Measurements from ENCODE around the gene USP33.
"Not testable (repeated sequence)": the region's sequence is repeated elsewhere in the genome, so short reads cannot be mapped to it uniquely, and the experiment has no call there.

Gene USP33

DNA sequence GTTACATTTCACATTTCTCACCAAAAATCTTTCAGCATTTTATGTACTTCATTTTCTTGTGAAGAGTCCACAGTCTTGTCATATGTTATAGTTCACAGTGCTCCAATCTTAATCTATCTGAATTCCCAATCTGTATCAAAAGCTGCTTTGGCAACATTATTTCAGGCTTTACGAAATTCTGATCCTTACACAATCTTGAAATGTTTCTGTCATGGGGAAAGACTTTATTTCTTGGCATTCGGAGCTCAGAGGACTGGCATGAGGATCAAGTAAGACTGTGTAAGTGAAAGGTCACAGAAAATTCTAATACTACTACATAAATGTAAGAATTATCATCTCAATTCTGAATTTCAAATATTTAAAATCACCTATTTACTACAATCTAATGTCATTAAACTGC is 2.0 kb downstream of the USP33 start:
- H3K27ac ChIP-seq = peak overlapping the region; percentile 45 to 87
- no peak for DNase-seq (ENCODE audit: low spot score)
- TF ChIP-seq, protein P1, sequence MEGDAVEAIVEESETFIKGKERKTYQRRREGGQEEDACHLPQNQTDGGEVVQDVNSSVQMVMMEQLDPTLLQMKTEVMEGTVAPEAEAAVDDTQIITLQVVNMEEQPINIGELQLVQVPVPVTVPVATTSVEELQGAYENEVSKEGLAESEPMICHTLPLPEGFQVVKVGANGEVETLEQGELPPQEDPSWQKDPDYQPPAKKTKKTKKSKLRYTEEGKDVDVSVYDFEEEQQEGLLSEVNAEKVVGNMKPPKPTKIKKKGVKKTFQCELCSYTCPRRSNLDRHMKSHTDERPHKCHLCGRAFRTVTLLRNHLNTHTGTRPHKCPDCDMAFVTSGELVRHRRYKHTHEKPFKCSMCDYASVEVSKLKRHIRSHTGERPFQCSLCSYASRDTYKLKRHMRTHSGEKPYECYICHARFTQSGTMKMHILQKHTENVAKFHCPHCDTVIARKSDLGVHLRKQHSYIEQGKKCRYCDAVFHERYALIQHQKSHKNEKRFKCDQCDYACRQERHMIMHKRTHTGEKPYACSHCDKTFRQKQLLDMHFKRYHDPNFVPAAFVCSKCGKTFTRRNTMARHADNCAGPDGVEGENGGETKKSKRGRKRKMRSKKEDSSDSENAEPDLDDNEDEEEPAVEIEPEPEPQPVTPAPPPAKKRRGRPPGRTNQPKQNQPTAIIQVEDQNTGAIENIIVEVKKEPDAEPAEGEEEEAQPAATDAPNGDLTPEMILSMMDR (IDR thresholded peaks at IDR 0.05) = no peak
- H3K4me3 ChIP-seq = peak overlapping the region; percentile 87

DNA sequence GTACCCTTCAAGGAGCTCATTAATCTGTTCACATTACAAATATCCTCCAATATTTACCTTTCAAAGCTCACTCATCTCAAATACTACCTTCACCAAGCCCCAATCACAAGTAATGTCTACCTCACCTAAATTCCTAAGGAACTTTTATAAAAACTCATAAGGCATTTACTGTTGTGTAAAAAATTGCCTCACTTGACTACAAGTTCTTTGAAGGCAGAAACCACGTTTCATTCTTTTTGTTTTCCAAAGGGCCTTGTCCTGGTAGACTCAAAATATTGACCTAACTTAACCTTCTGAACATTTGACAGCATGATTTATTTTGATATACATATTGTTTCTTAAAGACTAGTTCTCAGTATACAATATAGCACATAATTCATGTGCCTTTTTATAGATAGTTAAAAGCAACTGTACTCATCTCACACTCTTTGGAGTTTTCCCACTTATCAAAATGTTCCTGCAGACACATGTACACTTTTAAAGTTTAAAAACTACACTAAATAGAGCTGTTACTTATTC is 2.5 kb downstream of the USP33 start:
- no peak for DNase-seq (ENCODE audit: low spot score)
- Histone ChIP-seq H3K4me3 (peak overlapping the region; percentile 87), H3K27ac (peak overlapping the region; percentile 45 to 87)
- TF ChIP-seq, protein P1 (IDR thresholded peaks at IDR 0.05) = no peak

DNA sequence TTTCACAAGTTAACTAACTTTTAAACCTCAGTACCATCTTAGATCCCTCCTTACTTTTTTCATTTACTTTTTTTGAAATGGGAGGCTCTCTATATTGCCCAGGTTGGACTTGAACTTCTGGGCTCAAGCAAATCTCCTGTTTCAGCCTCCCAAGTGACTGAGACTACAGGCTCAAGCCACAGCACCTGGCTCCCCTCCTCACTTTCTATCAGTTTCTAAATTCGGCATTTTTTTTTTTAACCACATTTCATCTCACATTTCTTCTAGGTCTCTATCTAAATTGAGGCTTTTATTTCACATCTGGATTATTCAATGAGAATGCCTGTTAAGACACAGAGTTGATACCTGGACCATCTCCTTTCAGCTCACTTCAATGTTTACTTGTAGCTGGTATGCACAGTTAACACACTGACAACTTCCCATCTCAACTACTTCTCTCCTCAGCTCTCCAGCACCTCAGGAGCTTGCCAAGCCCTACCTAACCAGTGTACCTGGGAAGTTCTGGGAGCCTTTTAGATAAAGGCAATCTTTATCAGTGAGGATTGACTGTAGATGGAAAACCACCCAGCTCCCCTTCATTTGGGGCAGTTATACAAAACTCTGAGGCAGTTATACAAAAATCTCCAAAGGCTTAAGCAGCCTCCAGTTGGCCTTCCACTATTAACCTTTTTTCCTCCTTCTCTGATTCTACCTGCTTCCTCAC is 3.4 kb downstream of the USP33 start:
- DNase-seq (ENCODE audit: low spot score) = no peak
- Histone ChIP-seq H3K27ac (peak overlapping the region; percentile 45 to 87), H3K4me3 (no peak overlapping the region)
- TF ChIP-seq, protein P1 (IDR thresholded peaks at IDR 0.05) = no peak

DNA sequence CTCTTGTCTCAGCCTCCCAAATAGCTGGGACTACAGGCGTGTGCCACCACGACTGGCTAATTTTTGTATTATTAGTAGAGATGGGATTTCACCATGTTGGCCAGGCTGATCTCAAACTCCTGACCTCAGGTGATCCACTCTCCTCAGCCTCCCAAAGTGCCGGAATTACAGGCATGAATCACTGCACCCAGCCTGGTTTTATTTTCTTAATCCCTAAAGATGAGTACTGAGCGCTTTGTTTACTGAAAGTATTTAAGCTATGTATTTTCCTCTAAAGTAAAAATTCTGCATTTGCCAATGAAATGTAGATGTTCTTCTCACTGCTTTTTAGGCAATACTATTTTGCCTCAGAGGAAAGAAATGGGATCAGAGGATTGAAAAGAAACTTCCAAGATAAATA is 10.2 kb downstream of the USP33 start:
- H3K4me3 ChIP-seq; H3K27ac ChIP-seq; DNase-seq (ENCODE audit: low spot score): not testable (repeated sequence)

DNA sequence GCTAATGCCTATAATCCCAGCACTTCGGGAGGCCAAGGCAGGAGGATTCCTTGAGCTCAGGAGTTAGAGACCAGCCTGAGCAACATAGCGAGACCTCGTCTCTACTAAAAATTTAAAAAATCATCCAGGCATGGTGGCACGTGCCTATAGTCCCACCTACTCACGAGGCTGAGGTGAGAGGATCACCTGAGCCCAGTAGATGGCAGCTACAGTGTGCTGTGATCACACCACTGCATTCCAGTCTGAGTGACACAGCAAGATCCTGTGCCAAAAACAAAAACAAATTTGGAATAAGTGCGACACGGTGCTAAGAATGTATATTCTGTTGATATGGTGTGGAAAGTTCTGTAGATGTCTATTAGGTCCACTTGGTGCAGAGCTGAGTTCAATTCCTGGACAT is 15.1 kb downstream of the USP33 start:
- H3K27ac ChIP-seq = no peak overlapping the region
- DNase-seq (ENCODE audit: low spot score) = no peak
- no peak overlapping the region for H3K4me3 ChIP-seq
- TF ChIP-seq, protein P1 (IDR thresholded peaks at IDR 0.05) = no peak

DNA sequence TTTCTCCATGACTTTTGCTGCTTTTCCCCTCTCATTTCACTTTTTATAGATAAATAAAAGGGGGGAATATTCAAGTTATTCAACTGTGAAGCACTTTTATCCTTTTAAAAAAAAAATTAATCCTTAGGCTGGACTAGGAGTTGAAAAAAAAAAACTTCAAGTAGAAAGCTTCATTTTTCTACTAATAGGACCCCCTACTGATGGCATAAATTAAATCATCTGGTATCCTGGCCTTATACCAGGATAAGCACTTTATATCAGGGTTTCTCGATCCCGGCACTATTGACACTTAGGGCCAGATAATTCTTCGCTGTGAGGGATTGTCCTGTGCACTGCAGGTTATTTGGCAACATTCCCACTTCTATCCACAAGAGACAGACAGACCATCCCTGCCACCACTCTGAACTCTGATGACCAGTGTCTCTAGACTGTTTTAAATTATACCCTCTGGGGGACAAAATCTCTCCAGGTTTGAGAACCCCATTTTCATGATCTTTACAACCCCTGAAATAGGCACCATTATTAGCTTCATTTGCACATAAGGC is 17.6 kb downstream of the USP33 start:
- TF ChIP-seq, protein P1 (IDR thresholded peaks at IDR 0.05) = no peak
- no peak overlapping the region for H3K27ac ChIP-seq
- no peak for DNase-seq (ENCODE audit: low spot score)
- no peak overlapping the region for H3K4me3 ChIP-seq

DNA sequence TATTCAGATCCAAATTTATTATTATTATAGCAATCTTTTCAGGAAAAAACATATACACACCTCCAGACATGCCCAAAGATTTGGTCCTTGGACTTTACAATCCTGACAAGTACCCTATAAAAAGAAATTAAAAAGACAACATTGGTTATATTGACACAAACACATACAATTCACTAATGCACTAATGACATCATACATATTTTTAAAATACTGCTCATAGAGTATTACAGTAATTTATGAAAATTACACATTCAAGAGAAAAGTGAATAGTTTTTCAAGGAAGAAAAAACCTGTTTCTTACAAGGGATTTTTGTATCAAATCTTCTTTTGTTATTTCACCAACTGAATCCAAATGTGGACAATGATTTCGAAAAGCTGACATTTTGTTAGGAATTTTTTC is 18.3 kb downstream of the USP33 start:
- no peak overlapping the region for H3K4me3 ChIP-seq
- H3K27ac ChIP-seq = no peak overlapping the region
- TF ChIP-seq, protein P1 (IDR thresholded peaks at IDR 0.05) = no peak
- no peak for DNase-seq (ENCODE audit: low spot score)

All from coronary artery (tissue), 2 donors.